ENCODE data around the gene PLAA.

The PLAA gene

GRCh38 chr9:26946753-26947727 lies at the start of gene PLAA:
PLAA (minus strand) TSS chr9:26947242; CDS start chr9:26947045, 197 bp downstream.
- peak; percentile 36 for DNase-seq

GRCh38 chr9:26995810-26996209 lies 48.8 kb upstream of the PLAA start:
- no peak for DNase-seq

- DNase-seq: no peak
Measured at GRCh38 chr9:26983340-26983739, 36.3 kb upstream of the PLAA start.

GRCh38 chr9:26975728-26976707 lies 29.0 kb upstream of the PLAA start:
- DNase-seq: no peak

GRCh38 chr9:26974927-26975326 lies 27.9 kb upstream of the PLAA start:
- no peak for DNase-seq

- DNase-seq: no peak
Measured at GRCh38 chr9:26973989-26974388, 26.9 kb upstream of the PLAA start.

- DNase-seq: no peak
Measured at GRCh38 chr9:26971721-26972120, 24.7 kb upstream of the PLAA start.

GRCh38 chr9:26956860-26957233 lies 9.8 kb upstream of the PLAA start:
- DNase-seq: no peak

GRCh38 chr9:26955921-26956859 lies 9.1 kb upstream of the PLAA start, which contains the start of gene IFT74:
IFT74 (plus strand) TSS chr9:26956412; CDS start chr9:26961968, 5,556 bp downstream.
- peak; percentile 64 for DNase-seq

GRCh38 chr9:26955222-26955903 lies 8.3 kb upstream of the PLAA start:
- no peak for DNase-seq

GRCh38 chr9:26954050-26954508 lies 7.0 kb upstream of the PLAA start:
- DNase-seq: no peak

GRCh38 chr9:26951794-26952193 lies 4.8 kb upstream of the PLAA start:
- DNase-seq: no peak

- DNase-seq: no peak
Measured at GRCh38 chr9:26950521-26950920, 3.5 kb upstream of the PLAA start.

- DNase-seq: no peak
Measured at GRCh38 chr9:26949637-26950069, 2.6 kb upstream of the PLAA start.

GRCh38 chr9:26947736-26948135 lies 694 bp upstream of the PLAA start:
- no peak for DNase-seq

- no peak for DNase-seq
Measured at GRCh38 chr9:26945591-26945990, 1.5 kb downstream of the PLAA start.

GRCh38 chr9:26940779-26941178 lies 6.3 kb downstream of the PLAA start:
- DNase-seq: no peak

GRCh38 chr9:26939955-26940711 lies 6.9 kb downstream of the PLAA start:
- no peak for DNase-seq

- DNase-seq: no peak
Measured at GRCh38 chr9:26937816-26938371, 9.1 kb downstream of the PLAA start.

- no peak for DNase-seq
Measured at GRCh38 chr9:26935847-26936246, 11.2 kb downstream of the PLAA start.

All from NCI-H187 treated with DMSO at 0.1 percent for 48 hours (cell line).